Endothelial cell of umbilical vein (primary cell): ENCODE results near the gene DAGLB.

ENCODE experiments used
- EZH2 ChIP-seq: IDR thresholded peaks from 2 replicates; pipeline ENCODE4 v1.6.1; 2012; ENCODE audit warnings: borderline replicate concordance, low read depth, mild to moderate bottlenecking, moderate library complexity, low read length, inconsistent platforms; ENCODE audit not compliant: severe bottlenecking
- TF ChIP-seq, protein P1 (sequence below): IDR thresholded peaks from 2 replicates; pipeline ENCODE4 v1.6.1; 2011; ENCODE audit not compliant: insufficient read depth, insufficient read length

DNA sequence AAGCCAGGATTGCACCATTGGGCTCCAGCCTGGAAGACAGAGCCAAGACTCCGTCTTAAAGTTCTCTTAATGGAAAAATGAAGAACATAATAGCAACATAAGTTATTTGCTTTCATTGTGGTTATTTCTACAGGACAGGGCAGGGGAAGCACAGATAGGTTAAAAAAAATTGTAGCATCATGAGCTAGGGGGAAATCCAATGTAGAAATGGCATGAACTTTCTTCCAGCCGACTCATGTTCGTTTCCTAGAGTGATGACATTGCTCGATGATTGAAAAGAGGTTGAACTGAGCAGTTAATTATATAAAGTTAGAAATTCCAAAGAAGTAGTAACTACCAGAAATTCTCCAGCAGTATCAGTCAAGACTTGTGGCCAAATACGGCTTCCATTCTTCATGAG, 64.9 kb downstream of the DAGLB start:
- TF ChIP-seq, protein P1, sequence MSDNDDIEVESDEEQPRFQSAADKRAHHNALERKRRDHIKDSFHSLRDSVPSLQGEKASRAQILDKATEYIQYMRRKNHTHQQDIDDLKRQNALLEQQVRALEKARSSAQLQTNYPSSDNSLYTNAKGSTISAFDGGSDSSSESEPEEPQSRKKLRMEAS = no peak
- no peak for TF ChIP-seq EZH2
